Measurements from ENCODE around the gene YAF2. TPM values are rescaled to one million over a fixed set of nuclear protein-coding genes. Genes with fewer than 3 reads are reported as not detected.

Gene YAF2
- total RNA-seq, 1 donor from 2014 or later = 22.4 TPM

- no peaks in the 10 kb centered on the region for H3F3A ChIP-seq (ENCODE audit: low read depth)
- no peak overlapping the region for H3K4me3 ChIP-seq
- no peak overlapping the region for H2AFZ ChIP-seq (replicated peaks)
- H3K4me1 ChIP-seq = no peaks in the 10 kb centered on the region
- H3K27me3 Mint-ChIP-seq (ENCODE audit: insufficient read depth, low read depth) = no peaks in the 10 kb centered on the region
- H3K36me3 ChIP-seq = no peaks in the 10 kb centered on the region
- no peak overlapping the region for H3K4me3 Mint-ChIP-seq
- peaks cover 7% of the 10 kb centered on the region for H3K4me1 Mint-ChIP-seq
- no peak overlapping the region for H3K27ac Mint-ChIP-seq
- H3K4me2 ChIP-seq = no peak overlapping the region
- no peak for DNase-seq (ENCODE audit: low spot score)
- H3K36me3 Mint-ChIP-seq = peaks cover 14% of the 10 kb centered on the region
- no peak overlapping the region for H3K9ac ChIP-seq
- H4K20me1 ChIP-seq (ENCODE audit: low read depth) = peaks cover 6% of the 10 kb centered on the region
- peaks cover 15% of the 10 kb centered on the region for H3K9me3 Mint-ChIP-seq
- H3K27me3 ChIP-seq = no peaks in the 10 kb centered on the region
- no peak overlapping the region for H3K27ac ChIP-seq
- H3K79me2 ChIP-seq (ENCODE audit: low read depth) = peaks cover 82% of the 10 kb centered on the region
- TF ChIP-seq CTCF (IDR thresholded peaks at IDR 0.05) (no peak), EZH2phosphoT487 (IDR thresholded peaks at IDR 0.05) (no peak), EZH2 (IDR thresholded peaks at IDR 0.05) (no peak)
- no peaks in the 10 kb centered on the region for H3K9me3 ChIP-seq (ENCODE audit: low read depth)
Observed at GRCh38 chr12:42130672-42131402, 107.2 kb downstream of the YAF2 start.

- no peak overlapping the region for H3K27ac ChIP-seq
- no peaks in the 10 kb centered on the region for H3K9me3 ChIP-seq (ENCODE audit: low read depth)
- Mint-ChIP-seq H3K36me3 (peaks cover 7% of the 10 kb centered on the region), H3K9me3 (peaks cover 9% of the 10 kb centered on the region), H3K4me1 (peaks cover 7% of the 10 kb centered on the region), H3K4me3 (no peak overlapping the region), H3K27ac (no peak overlapping the region), H3K27me3 (ENCODE audit: insufficient read depth, low read depth) (no peaks in the 10 kb centered on the region)
- TF ChIP-seq CTCF (IDR thresholded peaks at IDR 0.05) (peak; percentile 90), EZH2 (IDR thresholded peaks at IDR 0.05) (no peak), EZH2phosphoT487 (IDR thresholded peaks at IDR 0.05) (no peak)
- peaks cover 75% of the 10 kb centered on the region for H3K79me2 ChIP-seq (ENCODE audit: low read depth)
- H3F3A ChIP-seq (ENCODE audit: low read depth) = peaks cover 10% of the 10 kb centered on the region
- no peaks in the 10 kb centered on the region for H3K36me3 ChIP-seq
- H3K27me3 ChIP-seq = no peaks in the 10 kb centered on the region
- no peak overlapping the region for H3K4me3 ChIP-seq
- peaks cover 10% of the 10 kb centered on the region for H3K4me1 ChIP-seq
- no peak overlapping the region for H2AFZ ChIP-seq (replicated peaks)
- DNase-seq (ENCODE audit: low spot score) = peak; percentile 66
- H3K9ac ChIP-seq = no peak overlapping the region
- H4K20me1 ChIP-seq (ENCODE audit: low read depth) = peaks cover 9% of the 10 kb centered on the region
- H3K4me2 ChIP-seq = no peak overlapping the region
Observed at GRCh38 chr12:42129595-42130204, 108.3 kb downstream of the YAF2 start.

- Histone ChIP-seq H4K20me1 (ENCODE audit: low read depth) (peaks cover 9% of the 10 kb centered on the region), H3K4me1 (peaks cover 14% of the 10 kb centered on the region), H3F3A (ENCODE audit: low read depth) (peaks cover 13% of the 10 kb centered on the region), H3K27ac (no peak overlapping the region), H3K9me3 (ENCODE audit: low read depth) (no peaks in the 10 kb centered on the region), H3K27me3 (no peaks in the 10 kb centered on the region), H2AFZ (replicated peaks) (no peak overlapping the region), H3K4me3 (no peak overlapping the region), H3K36me3 (no peaks in the 10 kb centered on the region), H3K9ac (no peak overlapping the region), H3K79me2 (ENCODE audit: low read depth) (peaks cover 76% of the 10 kb centered on the region), H3K4me2 (no peak overlapping the region)
- Mint-ChIP-seq H3K27ac (no peak overlapping the region), H3K9me3 (peaks cover 7% of the 10 kb centered on the region), H3K27me3 (ENCODE audit: insufficient read depth, low read depth) (no peaks in the 10 kb centered on the region), H3K36me3 (peaks cover 7% of the 10 kb centered on the region), H3K4me3 (no peak overlapping the region), H3K4me1 (peaks cover 7% of the 10 kb centered on the region)
- no peak for DNase-seq (ENCODE audit: low spot score)
- TF ChIP-seq EZH2 (IDR thresholded peaks at IDR 0.05) (no peak), EZH2phosphoT487 (IDR thresholded peaks at IDR 0.05) (no peak), CTCF (IDR thresholded peaks at IDR 0.05) (no peak)
Observed at GRCh38 chr12:42128888-42129287, 109.2 kb downstream of the YAF2 start.
